NB4 (cell line): ENCODE results near the gene TFPT.

Experiments used
- CTCF ChIP-seq: IDR thresholded peaks from one replicate; pipeline ENCODE4 v1.5.1; 2012; ENCODE audit warnings: low read depth, low read length
- POLR2A ChIP-seq: IDR thresholded peaks from 2 replicates; pipeline ENCODE4 v1.6.1; 2011; ENCODE audit warnings: mild to moderate bottlenecking; ENCODE audit not compliant: insufficient read length; ENCODE audit errors: extremely low read depth

GRCh38 chr19:54158812-54159351, 43.4 kb upstream of the TFPT start:
- TF ChIP-seq CTCF (no peak), POLR2A (no peak)
